Stimulated activated CD4-positive, alpha-beta T cell treated with anti-CD3 and anti-CD28 coated beads, Interleukin-2, amount 100 ng/mL, for 4 hours (primary cell): ENCODE data around the gene HNF1B.
"Not testable (repeated sequence)": the region's sequence is repeated elsewhere in the genome, so short reads cannot be mapped to it uniquely, and the experiment has no call there.

ENCODE experiments used
- DNase-seq: peaks from one replicate; pipeline ENCODE4 v3.0.0-alpha.2; 2020; ENCODE audit warnings: low read depth

Gene HNF1B

GRCh38 chr17:37702598-37702997 lies 42.3 kb downstream of the HNF1B start:
- DNase-seq = no peak

- DNase-seq = peak; percentile 8
These were observed 43.4 kb downstream of the HNF1B start for GRCh38 chr17:37701496-37701898.

GRCh38 chr17:37700881-37701280 lies 44.0 kb downstream of the HNF1B start:
- no peak for DNase-seq

GRCh38 chr17:37699285-37699973 lies 45.4 kb downstream of the HNF1B start:
- DNase-seq = no peak

GRCh38 chr17:37698911-37699255 lies 46.0 kb downstream of the HNF1B start:
- DNase-seq = no peak

GRCh38 chr17:37698132-37698910 lies 46.5 kb downstream of the HNF1B start:
- DNase-seq = no peak

GRCh38 chr17:37697381-37697780 lies 47.5 kb downstream of the HNF1B start:
- DNase-seq = no peak

- no peak for DNase-seq
These were observed 48.5 kb downstream of the HNF1B start for GRCh38 chr17:37696366-37696765.

- DNase-seq = no peak
These were observed 49.1 kb downstream of the HNF1B start for GRCh38 chr17:37695726-37696125.

- DNase-seq = no peak
These were observed 50.1 kb downstream of the HNF1B start for GRCh38 chr17:37694734-37695133.

- no peak for DNase-seq
These were observed 51.5 kb downstream of the HNF1B start for GRCh38 chr17:37693328-37693727.

GRCh38 chr17:37691807-37692206 lies 53.1 kb downstream of the HNF1B start:
- no peak for DNase-seq

GRCh38 chr17:37689317-37689716 lies 55.5 kb downstream of the HNF1B start:
- no peak for DNase-seq

GRCh38 chr17:37683454-37683984 lies 61.3 kb downstream of the HNF1B start:
- no peak for DNase-seq

- DNase-seq = no peak
These were observed 62.9 kb downstream of the HNF1B start for GRCh38 chr17:37682007-37682406.

GRCh38 chr17:37679995-37680394 lies 64.9 kb downstream of the HNF1B start:
- not testable (repeated sequence) for DNase-seq

GRCh38 chr17:37678036-37678435 lies 66.8 kb downstream of the HNF1B start:
- DNase-seq = no peak

GRCh38 chr17:37677021-37677420 lies 67.8 kb downstream of the HNF1B start:
- no peak for DNase-seq

- DNase-seq = no peak
These were observed 68.5 kb downstream of the HNF1B start for GRCh38 chr17:37676115-37676925.

- no peak for DNase-seq
These were observed 70.3 kb downstream of the HNF1B start for GRCh38 chr17:37674511-37674910.

- no peak for DNase-seq
These were observed 71.5 kb downstream of the HNF1B start for GRCh38 chr17:37673386-37673785.

- DNase-seq = no peak
These were observed 72.2 kb downstream of the HNF1B start for GRCh38 chr17:37672548-37673078.
